WTC11 (cell line): Measurements from ENCODE around the gene GAS6. TPM values are rescaled to one million over a fixed set of nuclear protein-coding genes. Genes with fewer than 3 reads are reported as not detected.

Experiments
- ATAC-seq: fragments of 200-7000 bp; cut with Tn5 transposase; 2 replicates; pipeline ENCODE4 v1.10.0; 2021; ENCODE audit warnings: mild to moderate bottlenecking, moderate library complexity
- CTCF ChIA-PET: fragments of 300-600 bp; sonication (Branson Sonifier 250); formaldehyde crosslinking; loops from one replicate; lab custom pipeline; 2021; ENCODE audit warnings: antibody characterized with exemption; lab: Charles Lee
- POLR2A ChIA-PET: fragments of 350-600 bp; sonication (Branson Sonifier 250); formaldehyde crosslinking; loops from one replicate; lab custom pipeline; 2021; ENCODE audit warnings: antibody characterized with exemption; lab: Charles Lee
- DNase-seq: peaks from one replicate; pipeline ENCODE4 v3.0.0; 2021; ENCODE audit warnings: low spot score
- H3K27ac Mint-ChIP-seq: 2 replicates; pipeline ENCODE4 v1.8.0; 2021; ENCODE audit warnings: mixed read lengths
- H3K27me3 Mint-ChIP-seq: 2 replicates; pipeline ENCODE4 v1.8.0; 2021; ENCODE audit warnings: low read depth, mild to moderate bottlenecking, moderate library complexity, mixed read lengths
- H3K36me3 Mint-ChIP-seq: 2 replicates; pipeline ENCODE4 v1.8.0; 2021; ENCODE audit warnings: mixed read lengths
- H3K4me1 Mint-ChIP-seq: 2 replicates; pipeline ENCODE4 v1.8.0; 2022; ENCODE audit warnings: mixed read lengths
- H3K4me3 Mint-ChIP-seq: 2 replicates; pipeline ENCODE4 v1.8.0; 2021; ENCODE audit warnings: mild to moderate bottlenecking, moderate library complexity, mixed read lengths
- H3K9me3 Mint-ChIP-seq: 2 replicates; pipeline ENCODE4 v1.8.0; 2021; ENCODE audit warnings: mixed read lengths
- CDX4 ChIP-seq: fragments of 250-450 bp; sonication (Bioruptor Pico); IDR thresholded peaks from 2 replicates; pipeline ENCODE4 v1.9.0; 2021; ENCODE audit warnings: moderate library complexity, mild to moderate bottlenecking, inconsistent platforms, borderline replicate concordance
- CREM ChIP-seq: sonication (generic); formaldehyde crosslinking; IDR thresholded peaks from 2 replicates; pipeline ENCODE4 v1.8.1; 2022; ENCODE audit warnings: mild to moderate bottlenecking, missing genetic modification reagents, moderate library complexity
- E2F1 ChIP-seq: sonication (generic); formaldehyde crosslinking; IDR thresholded peaks from 2 replicates; pipeline ENCODE4 v1.8.0; 2022; ENCODE audit warnings: mild to moderate bottlenecking, missing genetic modification reagents
- E2F4 ChIP-seq: sonication (generic); formaldehyde crosslinking; IDR thresholded peaks from 2 replicates; pipeline ENCODE4 v1.8.1; 2022; ENCODE audit warnings: low read depth, mild to moderate bottlenecking, moderate library complexity, missing genetic modification reagents, borderline replicate concordance
- E2F5 ChIP-seq: sonication (generic); formaldehyde crosslinking; IDR thresholded peaks from 2 replicates; pipeline ENCODE4 v1.8.1; 2022; ENCODE audit warnings: mild to moderate bottlenecking, moderate library complexity, missing genetic modification reagents
- ELF4 ChIP-seq: sonication (generic); formaldehyde crosslinking; IDR thresholded peaks from 2 replicates; pipeline ENCODE4 v1.8.1; 2022; ENCODE audit warnings: low read depth, mild to moderate bottlenecking, moderate library complexity, missing genetic modification reagents
- FOXJ3 ChIP-seq: sonication (generic); formaldehyde crosslinking; IDR thresholded peaks from 2 replicates; pipeline ENCODE4 v1.9.0; 2021; ENCODE audit warnings: missing genetic modification reagents, mild to moderate bottlenecking, borderline replicate concordance
- IRF2 ChIP-seq: sonication (generic); formaldehyde crosslinking; IDR thresholded peaks from 2 replicates; pipeline ENCODE4 v1.8.0; 2022; ENCODE audit warnings: low read depth, missing genetic modification reagents, borderline replicate concordance
- NR3C1 ChIP-seq: sonication (generic); formaldehyde crosslinking; conservative IDR thresholded peaks from 2 replicates; pipeline ENCODE4 v1.8.1; 2023; ENCODE audit warnings: low read depth, mild to moderate bottlenecking, missing genetic modification reagents
- SMAD3 ChIP-seq: sonication (generic); formaldehyde crosslinking; IDR thresholded peaks from 2 replicates; pipeline ENCODE4 v1.8.0; 2022; ENCODE audit warnings: missing genetic modification reagents, mild to moderate bottlenecking, borderline replicate concordance
- ZBTB21 ChIP-seq: sonication (generic); formaldehyde crosslinking; IDR thresholded peaks from 2 replicates; pipeline ENCODE4 v1.8.1; 2023; ENCODE audit warnings: mild to moderate bottlenecking, missing genetic modification reagents, borderline replicate concordance
- ZBTB43 ChIP-seq: sonication (generic); formaldehyde crosslinking; IDR thresholded peaks from 2 replicates; pipeline ENCODE4 v1.8.1; 2023; ENCODE audit warnings: mild to moderate bottlenecking, missing genetic modification reagents
- ZNF138 ChIP-seq: sonication (generic); formaldehyde crosslinking; conservative IDR thresholded peaks from 2 replicates; pipeline ENCODE4 v1.8.1; 2022; ENCODE audit warnings: mild to moderate bottlenecking, moderate library complexity, missing genetic modification reagents
- ZNF423 ChIP-seq: fragments of 250-450 bp; sonication (Bioruptor Pico); IDR thresholded peaks from 2 replicates; pipeline ENCODE4 v2.1.2; 2022; ENCODE audit warnings: mild to moderate bottlenecking, moderate library complexity
- total RNA-seq: library from RNA; stranded (reverse); gene quantifications from 3 replicates; pipeline ENCODE4 v1.2.3, GENCODE V29; 2021
- TF ChIP-seq, protein P1 (sequence below): sonication (generic); formaldehyde crosslinking; IDR thresholded peaks from 2 replicates; pipeline ENCODE4 v1.8.1; 2022; ENCODE audit warnings: mild to moderate bottlenecking, missing genetic modification reagents, moderate library complexity, borderline replicate concordance
- TF ChIP-seq, protein P2 (sequence below): fragments of 250-450 bp; sonication (Bioruptor Pico); IDR thresholded peaks from 2 replicates; pipeline ENCODE4 v1.9.0; 2021; ENCODE audit warnings: mild to moderate bottlenecking
- TF ChIP-seq, protein P3 (sequence below): sonication (generic); formaldehyde crosslinking; IDR thresholded peaks from 2 replicates; pipeline ENCODE4 v1.8.0; 2022; ENCODE audit warnings: missing genetic modification reagents

GAS6 gene
- total RNA-seq, 1 experiment from 2014 or later, result 29.4 TPM

GRCh38 chr13:113907635-113908617 is 44.0 kb upstream of the GAS6 start:
- DNase-seq (no peak), ATAC-seq (no peak; the same call in 1 of the 2 replicates)
- no peaks in the 10 kb centered on the region for H3K27me3 Mint-ChIP-seq
- H3K4me1 Mint-ChIP-seq, result peaks cover 15% of the 10 kb centered on the region
- H3K27ac Mint-ChIP-seq, result no peak overlapping the region
- CTCF ChIA-PET, result interaction anchor here (0.6 kb wide), 1 partner anchor 166 kb away, joined by 3 read pairs; no protein-coding TSS in a partner anchor
- POLR2A ChIA-PET, result no interaction called here
- H3K9me3 Mint-ChIP-seq, result peaks cover 4% of the 10 kb centered on the region; the same call in 1 of the 2 replicates
- H3K36me3 Mint-ChIP-seq, result no peaks in the 10 kb centered on the region
- no peak overlapping the region for H3K4me3 Mint-ChIP-seq
- TF ChIP-seq CDX4 (CRISPR knock-in tag) (no peak), ZNF423 (peak; percentile 64), SMAD3 (CRISPR knock-in tag) (no peak), E2F1 (CRISPR knock-in tag) (no peak)
- TF ChIP-seq, all 79 proteins: peak for 1

DNA sequence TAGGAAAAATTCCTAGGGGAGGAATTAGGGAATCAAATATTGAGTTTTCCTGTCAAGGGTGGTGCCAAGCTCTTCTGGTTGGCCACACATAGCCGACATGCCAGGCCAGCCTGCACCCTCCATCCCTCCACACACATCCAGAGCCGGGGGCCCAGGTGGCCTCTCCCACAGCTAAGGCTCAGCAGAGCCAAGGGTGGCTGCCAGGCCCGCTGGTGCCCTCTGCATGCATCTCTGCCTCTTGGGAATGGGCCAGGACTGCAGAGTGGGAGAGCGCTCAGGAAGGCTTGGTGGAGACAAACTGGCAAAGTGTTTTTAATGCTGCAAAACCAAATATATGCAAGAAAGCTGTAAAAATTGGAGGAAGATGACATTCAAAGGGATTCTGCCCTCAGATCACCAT is 42.7 kb upstream of the GAS6 start:
- ChIA-PET POLR2A (no interaction called here), CTCF (no interaction called here)
- no peaks in the 10 kb centered on the region for H3K27me3 Mint-ChIP-seq
- DNase-seq, result no peak
- H3K4me3 Mint-ChIP-seq, result no peak overlapping the region
- TF ChIP-seq ZBTB43 (CRISPR knock-in tag) (no peak), ZNF138 (CRISPR knock-in tag) (no peak), NR3C1 (no peak), E2F4 (CRISPR knock-in tag) (no peak), E2F5 (no peak), IRF2 (CRISPR knock-in tag) (no peak), FOXJ3 (CRISPR knock-in tag) (no peak), CREM (CRISPR knock-in tag) (no peak), ELF4 (CRISPR knock-in tag) (no peak), ZBTB21 (no peak), E2F1 (CRISPR knock-in tag) (no peak)
- TF ChIP-seq, protein P1, sequence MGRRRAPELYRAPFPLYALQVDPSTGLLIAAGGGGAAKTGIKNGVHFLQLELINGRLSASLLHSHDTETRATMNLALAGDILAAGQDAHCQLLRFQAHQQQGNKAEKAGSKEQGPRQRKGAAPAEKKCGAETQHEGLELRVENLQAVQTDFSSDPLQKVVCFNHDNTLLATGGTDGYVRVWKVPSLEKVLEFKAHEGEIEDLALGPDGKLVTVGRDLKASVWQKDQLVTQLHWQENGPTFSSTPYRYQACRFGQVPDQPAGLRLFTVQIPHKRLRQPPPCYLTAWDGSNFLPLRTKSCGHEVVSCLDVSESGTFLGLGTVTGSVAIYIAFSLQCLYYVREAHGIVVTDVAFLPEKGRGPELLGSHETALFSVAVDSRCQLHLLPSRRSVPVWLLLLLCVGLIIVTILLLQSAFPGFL, result no peak
- TF ChIP-seq, protein P2, sequence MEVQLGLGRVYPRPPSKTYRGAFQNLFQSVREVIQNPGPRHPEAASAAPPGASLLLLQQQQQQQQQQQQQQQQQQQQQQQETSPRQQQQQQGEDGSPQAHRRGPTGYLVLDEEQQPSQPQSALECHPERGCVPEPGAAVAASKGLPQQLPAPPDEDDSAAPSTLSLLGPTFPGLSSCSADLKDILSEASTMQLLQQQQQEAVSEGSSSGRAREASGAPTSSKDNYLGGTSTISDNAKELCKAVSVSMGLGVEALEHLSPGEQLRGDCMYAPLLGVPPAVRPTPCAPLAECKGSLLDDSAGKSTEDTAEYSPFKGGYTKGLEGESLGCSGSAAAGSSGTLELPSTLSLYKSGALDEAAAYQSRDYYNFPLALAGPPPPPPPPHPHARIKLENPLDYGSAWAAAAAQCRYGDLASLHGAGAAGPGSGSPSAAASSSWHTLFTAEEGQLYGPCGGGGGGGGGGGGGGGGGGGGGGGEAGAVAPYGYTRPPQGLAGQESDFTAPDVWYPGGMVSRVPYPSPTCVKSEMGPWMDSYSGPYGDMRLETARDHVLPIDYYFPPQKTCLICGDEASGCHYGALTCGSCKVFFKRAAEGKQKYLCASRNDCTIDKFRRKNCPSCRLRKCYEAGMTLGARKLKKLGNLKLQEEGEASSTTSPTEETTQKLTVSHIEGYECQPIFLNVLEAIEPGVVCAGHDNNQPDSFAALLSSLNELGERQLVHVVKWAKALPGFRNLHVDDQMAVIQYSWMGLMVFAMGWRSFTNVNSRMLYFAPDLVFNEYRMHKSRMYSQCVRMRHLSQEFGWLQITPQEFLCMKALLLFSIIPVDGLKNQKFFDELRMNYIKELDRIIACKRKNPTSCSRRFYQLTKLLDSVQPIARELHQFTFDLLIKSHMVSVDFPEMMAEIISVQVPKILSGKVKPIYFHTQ (CRISPR knock-in tag), result no peak
- TF ChIP-seq, protein P3, sequence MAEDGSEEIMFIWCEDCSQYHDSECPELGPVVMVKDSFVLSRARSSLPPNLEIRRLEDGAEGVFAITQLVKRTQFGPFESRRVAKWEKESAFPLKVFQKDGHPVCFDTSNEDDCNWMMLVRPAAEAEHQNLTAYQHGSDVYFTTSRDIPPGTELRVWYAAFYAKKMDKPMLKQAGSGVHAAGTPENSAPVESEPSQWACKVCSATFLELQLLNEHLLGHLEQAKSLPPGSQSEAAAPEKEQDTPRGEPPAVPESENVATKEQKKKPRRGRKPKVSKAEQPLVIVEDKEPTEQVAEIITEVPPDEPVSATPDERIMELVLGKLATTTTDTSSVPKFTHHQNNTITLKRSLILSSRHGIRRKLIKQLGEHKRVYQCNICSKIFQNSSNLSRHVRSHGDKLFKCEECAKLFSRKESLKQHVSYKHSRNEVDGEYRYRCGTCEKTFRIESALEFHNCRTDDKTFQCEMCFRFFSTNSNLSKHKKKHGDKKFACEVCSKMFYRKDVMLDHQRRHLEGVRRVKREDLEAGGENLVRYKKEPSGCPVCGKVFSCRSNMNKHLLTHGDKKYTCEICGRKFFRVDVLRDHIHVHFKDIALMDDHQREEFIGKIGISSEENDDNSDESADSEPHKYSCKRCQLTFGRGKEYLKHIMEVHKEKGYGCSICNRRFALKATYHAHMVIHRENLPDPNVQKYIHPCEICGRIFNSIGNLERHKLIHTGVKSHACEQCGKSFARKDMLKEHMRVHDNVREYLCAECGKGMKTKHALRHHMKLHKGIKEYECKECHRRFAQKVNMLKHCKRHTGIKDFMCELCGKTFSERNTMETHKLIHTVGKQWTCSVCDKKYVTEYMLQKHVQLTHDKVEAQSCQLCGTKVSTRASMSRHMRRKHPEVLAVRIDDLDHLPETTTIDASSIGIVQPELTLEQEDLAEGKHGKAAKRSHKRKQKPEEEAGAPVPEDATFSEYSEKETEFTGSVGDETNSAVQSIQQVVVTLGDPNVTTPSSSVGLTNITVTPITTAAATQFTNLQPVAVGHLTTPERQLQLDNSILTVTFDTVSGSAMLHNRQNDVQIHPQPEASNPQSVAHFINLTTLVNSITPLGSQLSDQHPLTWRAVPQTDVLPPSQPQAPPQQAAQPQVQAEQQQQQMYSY (CRISPR knock-in tag), result no peak
- H3K9me3 Mint-ChIP-seq, result peaks cover 4% of the 10 kb centered on the region; the same call in 1 of the 2 replicates
- ATAC-seq, result no peak
- no peaks in the 10 kb centered on the region for H3K36me3 Mint-ChIP-seq
- H3K4me1 Mint-ChIP-seq, result peaks cover 15% of the 10 kb centered on the region
- H3K27ac Mint-ChIP-seq, result no peak overlapping the region
